ENCODE results near the gene GCH1. TPM values are rescaled to one million over a fixed set of nuclear protein-coding genes. Genes with fewer than 3 reads are reported as not detected.

GCH1 gene
- polyA plus RNA-seq, 1 donor from 2014 or later = 4.9 TPM

GRCh38 chr14:54817506-54817905, 85.1 kb downstream of the GCH1 start:
- no peaks in the 10 kb centered on the region for H3F3A ChIP-seq (ENCODE audit: insufficient read depth, low read length, poor library complexity, severe bottlenecking)
- no peak overlapping the region for H3K4me2 ChIP-seq (ENCODE audit: low read length)
- H3K27ac ChIP-seq (ENCODE audit: low read length) = no peak overlapping the region
- no peak overlapping the region for H2AFZ ChIP-seq (ENCODE audit: low read depth, low read length)
- no peak for TF ChIP-seq POLR2AphosphoS5 (IDR thresholded peaks at IDR 0.05)
- no peak for TF ChIP-seq REST (IDR thresholded peaks at IDR 0.05; ENCODE audit: borderline replicate concordance)
- no peak for TF ChIP-seq EP300 (conservative IDR thresholded peaks at IDR 0.05; ENCODE audit: poor library complexity, severe bottlenecking)
- TF ChIP-seq TAF1 (IDR thresholded peaks at IDR 0.05; ENCODE audit: low read depth) = no peak
- TF ChIP-seq RAD21 (conservative IDR thresholded peaks at IDR 0.05) = no peak
- H3K36me3 ChIP-seq (ENCODE audit: insufficient read depth, low read length) = no peaks in the 10 kb centered on the region
- no peak overlapping the region for H3K4me3 ChIP-seq (ENCODE audit: low read length)
- H3K79me2 ChIP-seq (replicated peaks; ENCODE audit: insufficient read depth, low read length) = no peaks in the 10 kb centered on the region
- H4K20me1 ChIP-seq (ENCODE audit: insufficient read depth) = no peaks in the 10 kb centered on the region
- no peaks in the 10 kb centered on the region for H3K9me3 ChIP-seq (ENCODE audit: low read length)
- H3K27me3 ChIP-seq (ENCODE audit: insufficient read depth, low read depth, low read length) = no peaks in the 10 kb centered on the region
- H3K9me2 ChIP-seq (ENCODE audit: insufficient read depth, low read length) = no peaks in the 10 kb centered on the region
- H3K9ac ChIP-seq (ENCODE audit: low read length) = no peak overlapping the region

DNA sequence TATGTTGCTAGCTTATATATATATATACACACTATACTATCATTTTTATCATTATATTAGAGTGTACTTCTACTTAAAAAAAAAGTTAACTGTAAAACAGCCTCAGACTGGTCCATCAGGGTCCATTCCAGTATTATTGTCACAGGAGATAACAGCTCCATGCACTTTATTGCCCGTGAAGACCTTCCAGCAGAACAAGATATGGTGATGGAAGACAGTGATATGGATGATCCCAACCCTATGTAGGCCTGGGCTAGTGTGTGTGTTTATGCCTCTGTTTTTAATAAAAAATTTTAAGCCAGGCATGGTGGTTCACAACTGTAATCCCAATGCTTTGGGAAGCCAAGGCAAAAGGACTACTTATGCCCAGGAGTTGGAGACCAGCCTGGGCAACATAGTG, 86.2 kb downstream of the GCH1 start:
- TF ChIP-seq RAD21 (conservative IDR thresholded peaks at IDR 0.05) (no peak), POLR2AphosphoS5 (IDR thresholded peaks at IDR 0.05) (no peak), REST (IDR thresholded peaks at IDR 0.05; ENCODE audit: borderline replicate concordance) (no peak), SMC3 (conservative IDR thresholded peaks at IDR 0.05; ENCODE audit: poor library complexity) (no peak), EZH2 (IDR thresholded peaks at IDR 0.05; ENCODE audit: borderline replicate concordance, insufficient read depth, low read length, poor library complexity, severe bottlenecking) (no peak), CTCF (IDR thresholded peaks at IDR 0.05; ENCODE audit: poor library complexity, severe bottlenecking) (no peak), TAF1 (IDR thresholded peaks at IDR 0.05; ENCODE audit: low read depth) (no peak), EP300 (conservative IDR thresholded peaks at IDR 0.05; ENCODE audit: poor library complexity, severe bottlenecking) (no peak), MXI1 (conservative IDR thresholded peaks at IDR 0.05; ENCODE audit: poor library complexity, severe bottlenecking) (no peak)
- Histone ChIP-seq H3K79me2 (replicated peaks; ENCODE audit: insufficient read depth, low read length) (no peaks in the 10 kb centered on the region), H3K9me3 (ENCODE audit: low read length) (no peaks in the 10 kb centered on the region), H4K20me1 (ENCODE audit: insufficient read depth) (no peaks in the 10 kb centered on the region), H3K9me2 (ENCODE audit: insufficient read depth, low read length) (no peaks in the 10 kb centered on the region), H3K4me2 (ENCODE audit: low read length) (no peak overlapping the region), H3K4me3 (ENCODE audit: low read length) (no peak overlapping the region), H3K27me3 (ENCODE audit: insufficient read depth, low read depth, low read length) (no peaks in the 10 kb centered on the region), H3K27ac (ENCODE audit: low read length) (no peak overlapping the region), H3K36me3 (ENCODE audit: insufficient read depth, low read length) (no peaks in the 10 kb centered on the region), H3F3A (ENCODE audit: insufficient read depth, low read length, poor library complexity, severe bottlenecking) (no peaks in the 10 kb centered on the region), H3K9ac (ENCODE audit: low read length) (no peak overlapping the region), H2AFZ (ENCODE audit: low read depth, low read length) (no peak overlapping the region)

Measured in neural cell (in vitro differentiated cells).